ENCODE results near the gene CHKA.

CHKA gene

DNA sequence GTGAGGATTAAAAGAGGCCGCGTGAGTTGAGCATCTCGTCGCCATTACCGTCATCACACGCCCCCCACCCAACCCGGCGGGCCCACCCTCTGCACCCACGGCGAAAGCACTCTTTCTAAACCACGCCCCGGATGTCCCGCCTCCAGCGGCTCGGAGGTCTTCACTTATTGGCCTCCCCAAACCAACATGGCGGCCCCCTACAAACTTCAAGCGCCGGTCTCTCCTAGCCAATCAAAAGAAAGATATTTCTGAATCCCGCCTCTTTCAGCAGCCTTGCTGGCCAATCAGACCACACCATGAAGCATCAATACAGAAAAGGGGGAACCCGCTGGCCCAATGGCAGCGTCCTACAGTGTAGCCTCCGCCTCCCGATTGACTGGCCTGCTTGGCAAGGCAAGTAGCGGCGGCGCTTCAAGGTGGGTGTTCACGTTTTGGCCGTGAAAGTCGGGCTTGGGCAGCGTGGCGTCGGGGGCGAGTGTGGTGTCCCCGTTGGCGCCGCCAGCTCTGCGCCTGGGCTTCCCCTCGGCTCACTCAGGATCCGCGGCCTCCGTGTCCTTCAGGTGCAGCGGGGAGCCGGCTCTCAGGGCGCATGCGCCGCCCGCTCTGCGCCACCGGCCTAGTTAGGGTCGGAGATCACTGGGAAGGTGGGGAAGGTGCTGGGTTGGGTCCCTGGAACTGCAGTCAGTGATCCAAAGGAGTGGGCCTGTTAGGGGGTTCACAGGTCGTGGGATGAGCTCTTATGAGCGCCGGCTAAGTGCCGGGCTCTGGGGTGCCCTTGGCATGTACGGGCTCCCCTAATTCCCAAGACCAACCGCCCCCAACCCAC lies 90.7 kb downstream of the CHKA start, which contains the start of gene NDUFS8:
TSS of gene NDUFS8 (plus strand) at position 364 of the 826 bp plus-strand sequence. CDS start 1,471 bp downstream, outside the sequence.
- peak; percentile 97 for DNase-seq

DNA sequence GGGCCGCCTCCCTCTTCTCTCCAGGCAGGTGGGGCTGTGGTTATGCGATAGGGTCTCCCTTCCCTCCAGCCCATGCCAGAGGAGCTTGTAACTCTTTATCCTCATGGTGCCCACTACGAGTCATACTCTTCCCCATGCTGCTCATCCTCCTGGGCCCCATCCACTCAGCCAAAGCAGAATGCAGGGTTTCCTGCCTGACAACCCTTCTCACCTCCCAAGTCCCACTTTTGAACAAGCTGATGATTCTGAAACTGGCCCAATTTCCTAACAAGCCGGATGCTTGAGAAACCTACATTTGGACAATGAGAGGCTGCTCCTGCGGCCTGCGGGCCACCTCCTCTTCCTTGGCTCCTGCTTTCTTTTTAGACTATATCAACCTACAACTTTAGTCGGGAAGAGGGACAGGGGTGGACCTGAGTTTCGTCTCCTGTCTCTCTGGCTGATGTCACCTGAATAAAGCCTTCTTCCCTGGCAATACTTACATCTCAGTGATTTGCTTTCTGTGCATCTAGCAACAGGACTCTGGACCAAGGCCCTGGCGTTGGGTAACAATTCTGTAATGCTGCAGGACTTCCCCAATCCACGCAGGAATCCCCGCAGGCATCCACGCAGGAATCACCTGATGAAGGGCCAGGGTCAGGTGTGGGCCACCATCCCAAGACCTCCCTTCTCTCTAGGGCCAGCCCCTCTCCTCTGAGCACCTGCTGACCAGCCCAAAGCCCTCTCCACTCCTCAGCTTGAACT lies 92.2 kb downstream of the CHKA start:
- DNase-seq: no peak

DNA sequence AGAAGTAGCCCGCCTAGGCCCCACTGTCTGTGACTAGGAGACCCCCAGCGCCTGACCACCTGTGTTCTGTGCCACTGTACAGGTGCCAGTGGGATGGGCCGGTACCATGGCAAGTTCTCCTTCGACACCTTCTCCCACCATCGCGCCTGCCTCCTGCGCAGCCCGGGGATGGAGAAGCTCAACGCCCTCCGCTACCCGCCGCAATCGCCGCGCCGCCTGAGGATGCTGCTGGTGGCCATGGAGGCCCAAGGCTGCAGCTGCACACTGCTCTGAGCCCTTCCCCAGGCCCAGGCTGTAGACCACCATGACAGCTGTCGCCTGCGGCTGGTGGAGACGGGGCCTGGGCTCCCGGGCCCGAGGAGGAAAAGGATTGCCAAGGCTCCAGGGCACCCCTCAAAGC lies 93.5 kb downstream of the CHKA start:
- no peak for DNase-seq

DNA sequence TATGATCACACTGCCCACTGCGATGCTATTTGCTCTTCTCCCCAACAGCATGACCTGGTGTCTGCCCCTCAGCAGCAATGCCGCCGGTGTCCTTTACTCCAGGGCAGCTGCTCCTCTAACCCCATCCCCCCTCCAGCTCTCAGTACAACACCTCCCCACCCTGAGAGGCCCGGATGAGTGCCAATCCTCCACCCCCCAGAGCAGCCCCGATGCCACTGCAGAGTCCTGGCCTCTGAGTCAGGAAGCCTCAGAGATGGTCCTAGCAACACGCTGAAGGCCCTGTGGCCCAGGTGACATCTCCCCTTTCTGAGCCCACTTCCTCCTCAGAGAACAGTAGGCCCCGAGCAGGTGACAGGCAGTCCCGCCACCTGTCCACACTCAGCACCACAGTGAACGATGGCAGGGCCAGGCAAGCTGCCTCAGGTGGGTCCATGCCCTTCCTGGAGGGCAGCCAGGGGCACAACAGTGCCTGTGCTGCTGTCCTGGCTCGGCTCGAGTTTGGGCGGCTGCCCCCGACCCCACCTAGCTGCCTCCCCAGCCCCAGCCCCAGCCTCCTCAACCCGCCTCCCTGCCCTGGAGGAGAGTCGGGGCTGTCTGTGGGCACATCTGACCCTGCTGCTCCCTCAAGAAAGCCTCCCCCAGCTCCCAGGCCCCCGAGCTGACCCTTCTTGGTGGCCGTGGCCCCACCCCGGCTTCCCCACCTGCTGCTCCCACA lies 94.6 kb downstream of the CHKA start:
- no peak for DNase-seq

DNA sequence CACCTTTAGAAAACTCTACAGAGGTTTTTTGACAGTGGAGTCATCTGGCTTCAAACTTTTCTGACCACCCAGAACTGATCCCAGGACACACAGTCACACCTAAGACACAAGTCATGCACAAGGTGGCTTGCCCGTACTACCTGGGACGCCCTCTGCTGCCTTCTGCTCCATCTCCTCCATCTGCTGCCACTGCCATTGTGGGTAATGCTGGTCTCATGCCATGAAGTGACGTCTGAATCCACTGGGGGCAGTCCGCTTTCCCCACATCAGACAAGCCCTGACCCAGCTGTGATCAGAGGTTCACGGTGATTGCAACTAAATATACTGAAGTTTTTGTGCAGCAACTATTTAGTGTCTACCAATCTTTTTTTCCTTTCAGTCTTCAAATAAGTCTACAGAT lies 96.1 kb downstream of the CHKA start:
- DNase-seq: no peak

DNA sequence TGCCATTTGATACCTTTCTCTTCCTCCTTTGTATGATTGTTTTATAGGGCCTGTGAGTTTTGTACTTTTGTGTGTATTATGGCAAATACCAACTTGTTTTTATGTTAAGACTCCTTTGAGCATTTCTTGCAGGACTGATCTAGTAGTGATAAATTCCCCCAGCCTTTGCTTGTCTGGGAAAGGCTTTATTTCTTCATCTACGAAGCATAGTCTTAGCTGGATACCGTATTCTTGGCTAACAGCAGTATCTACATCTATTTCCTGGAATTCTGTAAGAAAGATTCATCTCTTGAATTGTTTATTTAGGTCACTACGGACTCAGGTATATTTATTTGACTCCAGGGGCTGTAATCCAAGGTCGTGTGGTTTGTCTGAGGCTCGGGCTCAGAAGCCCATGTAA lies 96.7 kb downstream of the CHKA start:
- DNase-seq: no peak

DNA sequence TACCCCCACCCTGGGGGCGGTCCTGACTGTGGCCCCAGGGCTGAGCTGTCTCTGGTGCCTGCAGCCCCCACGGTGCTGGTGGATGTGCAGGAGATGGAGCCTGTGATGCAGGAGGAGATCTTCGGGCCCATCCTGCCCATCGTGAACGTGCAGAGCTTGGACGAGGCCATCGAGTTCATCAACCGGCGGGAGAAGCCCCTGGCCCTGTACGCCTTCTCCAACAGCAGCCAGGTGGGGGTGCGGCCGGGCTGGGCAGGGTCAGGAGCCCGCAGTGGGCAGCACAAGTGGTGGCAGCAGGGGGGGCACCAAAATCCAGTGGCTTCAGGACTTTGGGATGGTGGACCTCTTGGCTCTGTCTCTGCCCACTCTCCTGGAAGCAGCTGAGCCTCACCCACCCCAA lies 98.7 kb downstream of the CHKA start:
- DNase-seq: no peak

DNA sequence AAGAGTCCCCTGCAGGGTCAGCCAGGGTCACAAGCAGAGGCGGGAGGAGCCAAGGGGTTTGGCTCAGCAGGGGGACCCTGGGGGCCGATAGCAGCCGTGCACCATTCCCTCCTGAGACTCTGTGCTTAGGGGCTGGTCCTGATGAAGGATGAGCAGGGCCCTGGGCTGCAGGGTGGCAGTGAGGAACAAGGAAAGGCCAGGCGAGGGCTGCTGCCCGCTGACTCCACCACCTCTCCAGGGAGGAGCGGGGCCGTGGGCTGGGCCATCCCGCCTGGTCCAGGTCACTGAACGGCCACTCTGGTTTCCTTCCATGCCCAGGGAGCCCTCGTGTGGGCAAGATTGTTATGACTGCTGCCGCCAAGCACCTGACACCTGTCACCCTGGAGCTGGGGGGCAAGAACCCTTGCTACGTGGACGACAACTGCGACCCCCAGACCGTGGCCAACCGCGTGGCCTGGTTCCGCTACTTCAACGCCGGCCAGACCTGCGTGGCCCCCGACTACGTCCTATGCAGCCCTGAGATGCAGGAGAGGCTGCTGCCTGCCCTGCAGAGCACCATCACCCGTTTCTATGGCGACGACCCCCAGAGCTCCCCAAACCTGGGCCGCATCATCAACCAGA lies 99.9 kb downstream of the CHKA start:
- no peak for DNase-seq

DNA sequence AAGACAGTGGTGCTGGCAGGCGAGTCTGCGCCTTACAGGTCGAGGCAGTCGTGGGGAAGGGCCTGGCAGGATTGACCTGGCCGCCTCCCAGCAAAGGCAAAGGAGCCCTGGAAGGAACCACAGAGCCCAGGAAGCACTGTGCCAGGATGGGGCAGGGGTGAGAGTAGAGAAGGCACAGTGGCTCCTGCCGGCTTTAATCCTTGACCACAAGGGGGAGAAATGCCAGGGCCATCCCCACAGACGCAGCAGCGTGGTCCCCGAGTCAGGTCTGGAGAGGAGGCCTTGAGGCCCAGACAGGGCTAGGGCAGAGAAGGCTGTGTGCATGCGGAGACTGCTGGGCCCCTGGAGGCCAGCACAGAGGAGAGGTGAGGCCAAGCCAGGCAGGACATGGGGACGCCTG lies 100.6 kb downstream of the CHKA start:
- DNase-seq: no peak

DNA sequence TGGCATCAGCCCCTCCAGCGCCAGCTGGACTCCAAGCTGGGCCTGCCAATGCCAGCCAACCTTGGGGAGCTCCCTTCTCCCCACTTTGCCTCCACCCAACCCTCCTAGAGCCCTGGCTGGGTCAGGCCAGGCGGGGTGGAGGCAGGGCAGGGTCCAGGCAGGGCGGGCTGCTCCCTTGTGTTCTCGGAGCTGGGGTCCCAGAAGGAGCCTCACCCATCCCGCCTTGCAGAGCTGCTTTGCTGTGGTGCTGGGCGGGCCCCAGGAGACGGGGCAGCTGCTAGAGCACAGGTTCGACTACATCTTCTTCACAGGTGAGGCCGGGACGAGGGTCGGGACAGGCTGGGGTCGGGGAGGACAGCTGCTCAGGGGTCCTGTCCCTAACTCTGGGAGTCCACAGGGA lies 101.7 kb downstream of the CHKA start:
- no peak for DNase-seq

DNA sequence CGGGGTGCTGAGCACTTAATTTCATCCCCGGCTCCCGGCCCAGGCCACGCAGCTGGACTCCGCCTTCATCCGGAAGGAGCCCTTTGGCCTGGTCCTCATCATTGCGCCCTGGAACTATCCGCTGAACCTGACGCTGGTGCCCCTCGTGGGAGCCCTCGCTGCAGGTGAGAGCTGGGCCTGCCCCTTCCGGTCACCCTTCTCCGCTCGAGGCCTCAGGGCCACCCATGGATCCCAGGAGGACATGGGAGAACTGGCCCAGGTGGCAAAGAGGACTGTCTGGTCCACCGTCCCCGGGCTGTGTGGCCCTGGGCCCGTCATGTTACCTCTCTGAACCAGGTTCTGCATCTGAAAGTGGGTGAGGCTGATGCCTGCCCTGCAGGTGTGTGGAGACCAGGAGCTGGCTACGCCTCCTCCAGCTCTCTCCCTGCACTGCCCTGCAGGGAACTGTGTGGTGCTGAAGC lies 102.4 kb downstream of the CHKA start:
- DNase-seq: no peak

DNA sequence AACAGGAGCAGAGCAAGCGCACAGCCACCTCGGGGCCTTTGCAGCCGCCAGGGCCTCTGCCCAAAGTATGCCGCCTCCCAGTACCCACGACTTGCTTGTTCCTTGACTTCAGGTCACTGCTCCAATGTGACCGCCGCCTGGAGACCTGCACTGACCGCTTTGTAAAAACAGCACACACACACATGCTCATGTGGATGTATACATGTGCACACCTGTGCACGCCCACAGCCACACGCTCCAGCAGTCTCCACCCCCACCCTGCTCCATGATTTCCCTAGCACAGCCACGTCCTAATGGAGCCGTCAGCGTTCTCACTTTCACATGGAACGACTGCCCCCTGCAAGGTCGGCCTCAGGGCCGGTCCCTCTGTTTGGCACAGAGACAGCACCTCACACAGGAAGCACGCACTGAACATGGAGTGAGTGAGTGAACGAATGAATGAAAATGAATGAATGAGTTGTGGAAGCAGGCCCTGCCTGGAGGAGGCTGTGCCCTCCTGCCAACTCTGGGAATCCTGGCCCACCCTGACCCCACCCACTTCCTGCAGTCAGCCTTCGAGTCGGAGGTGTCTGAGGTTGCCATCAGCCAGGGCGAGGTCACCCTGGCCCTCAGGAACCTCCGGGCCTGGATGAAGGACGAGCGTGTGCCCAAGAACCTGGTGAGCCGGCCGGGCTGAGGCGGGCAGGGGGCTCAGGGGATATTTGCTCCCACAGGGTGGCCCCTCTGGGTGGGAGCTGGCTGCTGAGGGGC lies 103.0 kb downstream of the CHKA start:
- DNase-seq: no peak

DNA sequence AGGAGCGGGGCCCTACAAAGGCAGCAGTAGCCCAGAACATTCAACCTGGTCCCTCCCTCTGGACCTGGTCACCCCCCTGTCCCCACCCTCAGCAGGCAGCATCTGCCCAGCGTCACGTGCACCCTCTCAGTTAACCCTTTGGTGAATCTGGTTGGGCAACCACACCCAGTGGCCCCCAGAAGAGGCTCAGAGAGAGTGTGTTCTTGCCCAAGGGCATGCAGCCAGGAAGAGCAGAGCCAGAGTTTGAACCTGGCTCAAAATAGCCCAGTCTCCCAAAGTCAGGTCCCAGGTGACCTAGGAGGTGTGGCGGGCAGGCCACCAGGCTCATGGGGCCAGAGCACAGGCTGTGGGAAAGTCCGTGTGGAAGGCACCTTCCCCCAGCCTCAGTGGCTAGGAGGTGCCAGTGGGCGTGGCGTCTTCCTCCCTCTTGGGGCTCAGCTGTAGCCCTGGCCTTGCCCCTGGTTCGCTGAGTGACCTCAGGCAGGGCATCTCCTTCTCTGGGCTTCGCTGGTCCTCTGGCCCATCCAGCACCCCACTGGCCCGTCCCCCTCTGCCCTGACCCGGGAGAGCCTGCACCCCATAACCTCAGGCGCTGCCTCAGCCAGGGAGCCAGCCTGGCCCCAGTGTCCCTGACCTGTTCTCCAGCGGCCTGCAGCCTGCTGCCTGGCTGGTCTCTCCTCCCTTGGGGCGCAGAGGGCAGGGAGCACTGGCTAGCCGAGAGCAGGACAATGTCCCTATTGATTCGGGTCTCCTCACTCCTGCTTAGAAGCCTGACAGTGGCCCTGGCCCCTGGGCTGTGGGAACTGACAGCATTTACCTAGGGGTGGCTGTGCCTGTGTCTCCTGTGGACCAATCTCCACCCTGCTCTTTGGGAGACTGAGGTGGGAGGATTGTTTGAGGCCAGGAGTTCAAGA lies 104.0 kb downstream of the CHKA start:
- no peak for DNase-seq

DNA sequence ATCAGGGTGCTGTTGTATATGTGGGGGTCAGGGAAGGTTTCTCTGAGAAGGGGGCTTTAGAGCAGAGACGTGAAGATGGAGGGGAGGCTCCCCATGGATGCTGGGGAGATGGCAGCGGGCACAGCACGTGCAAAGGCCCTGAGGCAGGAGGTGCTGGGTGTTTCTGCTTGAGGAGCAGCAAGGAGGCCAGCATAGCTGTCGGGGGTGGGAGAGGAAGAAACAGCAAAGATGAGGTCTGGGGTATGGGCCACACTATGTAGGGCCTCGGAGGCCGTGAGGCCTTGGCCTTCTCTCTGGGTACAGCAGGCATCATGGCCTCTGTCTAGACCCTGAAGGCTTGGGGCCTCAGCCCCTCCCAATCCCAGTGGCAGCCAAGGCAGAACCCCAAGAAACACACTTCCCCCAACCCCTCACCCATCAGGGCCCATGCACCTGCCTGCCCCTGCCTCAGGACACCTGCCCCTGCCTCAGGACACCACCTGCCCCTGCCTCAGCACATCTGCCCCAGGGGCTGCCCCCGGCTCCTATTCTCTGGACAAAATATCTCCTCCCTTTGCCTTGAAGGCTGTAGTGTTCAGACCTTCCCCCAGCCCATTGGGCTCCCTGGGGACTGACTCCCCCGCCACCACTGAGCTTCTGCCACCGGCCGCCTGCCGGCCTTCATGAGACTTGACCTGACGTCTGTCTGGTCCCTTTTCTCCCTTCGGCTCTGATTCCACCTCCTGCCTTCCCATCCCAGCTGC lies 104.9 kb downstream of the CHKA start:
- DNase-seq: no peak

DNA sequence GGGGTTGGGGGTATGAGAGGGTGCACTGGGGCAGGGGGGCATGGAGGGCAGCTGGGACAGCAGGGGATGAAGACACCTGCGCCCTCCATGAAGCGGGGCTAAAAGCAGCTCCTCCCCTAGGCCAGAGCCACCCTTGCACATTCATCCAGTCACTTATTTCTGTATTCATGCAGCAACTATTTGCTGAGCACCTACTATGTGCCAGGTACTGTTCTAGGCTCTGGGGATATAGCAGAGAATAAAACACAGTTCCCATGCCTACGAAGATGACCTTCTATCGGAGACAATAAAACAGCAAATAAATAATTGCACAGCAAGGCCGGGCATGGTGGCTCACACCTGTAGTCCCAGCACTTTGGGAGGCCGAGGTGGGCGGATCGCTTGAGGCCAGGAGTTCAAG lies 105.7 kb downstream of the CHKA start:
- DNase-seq: no peak

DNA sequence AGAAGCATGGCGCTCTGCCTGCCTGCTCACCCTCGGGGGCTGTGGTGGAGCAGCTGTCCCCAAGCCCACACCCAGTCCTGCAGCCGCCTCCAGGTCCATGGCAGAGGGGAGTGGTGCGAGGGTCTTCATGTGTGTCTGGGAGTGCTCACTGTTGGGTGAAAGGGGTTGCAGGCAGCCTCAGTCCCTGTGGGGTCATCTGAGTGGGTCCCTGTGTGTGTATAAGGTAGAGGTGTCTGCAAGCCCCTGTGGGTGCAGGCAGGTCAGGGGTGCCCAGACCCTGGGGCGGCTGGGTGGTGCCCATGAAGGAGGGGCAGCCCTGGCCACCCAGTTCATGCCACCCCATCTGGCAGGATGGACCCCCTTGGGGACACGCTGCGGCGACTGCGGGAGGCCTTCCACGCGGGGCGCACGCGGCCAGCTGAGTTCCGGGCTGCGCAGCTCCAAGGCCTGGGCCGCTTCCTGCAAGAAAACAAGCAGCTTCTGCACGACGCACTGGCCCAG lies 106.2 kb downstream of the CHKA start:
- DNase-seq: no peak

DNA sequence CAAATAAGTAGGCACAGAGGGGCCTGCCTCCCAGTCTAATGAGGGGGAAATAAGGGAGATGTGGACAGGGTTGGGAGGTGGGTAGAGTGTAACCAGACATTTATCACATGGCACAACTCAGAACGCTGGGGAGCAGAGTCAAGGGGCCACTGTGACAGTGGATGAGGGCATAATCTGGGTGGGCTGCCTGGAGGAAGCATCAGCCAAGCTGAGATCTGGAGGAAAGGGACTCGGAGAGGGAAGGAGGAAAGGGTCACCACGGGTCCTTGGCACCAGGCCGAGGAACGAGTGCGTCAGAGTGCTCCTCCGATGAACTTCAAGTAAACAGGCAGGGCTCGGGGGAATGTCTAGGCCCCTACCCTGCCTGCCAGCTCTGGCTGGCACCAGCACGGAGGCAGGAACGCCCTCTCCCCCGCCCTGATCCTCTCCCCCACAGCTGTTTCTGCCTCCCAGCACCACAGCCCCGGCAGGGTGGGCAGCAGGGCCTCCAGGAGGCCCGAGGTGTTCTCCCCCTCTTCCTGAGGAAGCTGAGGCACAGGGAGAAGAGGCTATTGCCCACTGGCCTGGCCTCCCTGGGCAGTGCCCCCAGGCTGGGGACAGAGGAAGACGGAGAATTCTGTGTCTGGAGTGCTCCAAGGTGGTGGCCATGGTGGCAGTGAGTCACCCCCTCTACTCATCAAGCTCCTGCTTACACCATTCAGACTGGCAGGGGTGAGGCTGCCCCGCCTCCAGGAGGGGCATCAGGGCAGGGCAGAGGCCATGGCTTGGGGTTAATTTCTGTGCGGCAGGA lies 106.8 kb downstream of the CHKA start:
- no peak for DNase-seq

DNA sequence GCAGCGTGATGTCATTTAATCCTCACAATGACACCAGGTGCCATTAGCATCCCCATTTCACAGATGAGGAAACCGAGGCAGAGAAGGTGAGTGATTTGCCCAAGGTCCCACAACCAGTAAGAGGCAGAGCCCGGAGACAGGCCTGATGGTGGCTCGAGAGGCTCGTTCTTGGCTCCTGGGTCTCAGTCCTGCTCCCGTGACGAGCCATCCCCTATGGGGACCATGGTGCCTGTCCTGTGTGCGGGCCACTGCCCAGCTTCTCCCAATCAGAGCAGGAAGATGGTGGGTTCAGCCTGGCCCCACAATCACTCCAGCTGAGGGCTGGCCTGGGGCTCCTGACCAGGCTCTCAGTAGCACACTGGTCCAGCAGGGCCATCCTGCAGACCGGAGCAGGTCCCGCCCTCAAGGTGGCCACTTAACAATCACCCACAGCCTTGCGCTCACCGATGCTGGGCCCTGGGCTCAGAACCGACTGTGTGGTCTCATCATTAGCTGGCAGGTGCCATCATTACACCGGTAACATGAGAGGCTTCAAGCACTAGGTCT lies 107.5 kb downstream of the CHKA start:
- DNase-seq: no peak

Measured in activated gamma-delta T cell treated with Interleukin-2 at 50 U/mL for 16 hours (primary cell).